Stimulated activated CD8-positive, alpha-beta memory T cell treated with anti-CD3 and anti-CD28 coated beads, Interleukin-15, amount 100 ng/mL, for 4 hours (primary cell): ENCODE results near the gene PTMA.
"Not testable (repeated sequence)": the region's sequence is repeated elsewhere in the genome, so short reads cannot be mapped to it uniquely, and the experiment has no call there.

Experiments used
- DNase-seq, 2 donors: peaks; one replicate each; pipeline ENCODE4 v3.0.0-alpha.2; 2020; ENCODE audit warnings: low read depth in 2 of 2

The PTMA gene

GRCh38 chr2:231707927-231708772, at the start of gene PTMA:
PTMA (plus strand) TSS chr2:231708525; CDS start chr2:231708707, 182 bp downstream.
- DNase-seq = peak; percentile 99 to 100

DNA sequence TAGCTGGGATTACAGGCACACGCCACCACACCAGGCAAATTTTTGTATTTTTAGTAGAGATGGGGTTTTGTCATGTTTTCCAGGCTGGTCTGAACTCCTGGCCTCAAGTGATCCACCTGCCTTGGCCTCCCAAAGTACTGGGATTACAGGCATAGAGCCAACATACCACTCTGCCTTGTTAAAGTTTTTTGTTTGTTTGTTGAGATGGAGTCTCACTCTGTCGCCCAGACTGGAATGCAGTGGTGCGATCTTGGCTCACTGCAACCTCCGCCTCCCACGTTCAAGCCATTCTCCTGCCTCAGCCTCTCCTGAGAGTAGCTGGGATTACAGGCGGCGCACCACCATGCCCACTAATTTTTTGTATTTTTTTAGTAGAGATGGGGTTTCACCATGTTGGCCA, 48.3 kb upstream of the PTMA start:
- DNase-seq = not testable (repeated sequence)

- no peak for DNase-seq
Observed at GRCh38 chr2:231660860-231661259, 47.5 kb upstream of the PTMA start.

DNA sequence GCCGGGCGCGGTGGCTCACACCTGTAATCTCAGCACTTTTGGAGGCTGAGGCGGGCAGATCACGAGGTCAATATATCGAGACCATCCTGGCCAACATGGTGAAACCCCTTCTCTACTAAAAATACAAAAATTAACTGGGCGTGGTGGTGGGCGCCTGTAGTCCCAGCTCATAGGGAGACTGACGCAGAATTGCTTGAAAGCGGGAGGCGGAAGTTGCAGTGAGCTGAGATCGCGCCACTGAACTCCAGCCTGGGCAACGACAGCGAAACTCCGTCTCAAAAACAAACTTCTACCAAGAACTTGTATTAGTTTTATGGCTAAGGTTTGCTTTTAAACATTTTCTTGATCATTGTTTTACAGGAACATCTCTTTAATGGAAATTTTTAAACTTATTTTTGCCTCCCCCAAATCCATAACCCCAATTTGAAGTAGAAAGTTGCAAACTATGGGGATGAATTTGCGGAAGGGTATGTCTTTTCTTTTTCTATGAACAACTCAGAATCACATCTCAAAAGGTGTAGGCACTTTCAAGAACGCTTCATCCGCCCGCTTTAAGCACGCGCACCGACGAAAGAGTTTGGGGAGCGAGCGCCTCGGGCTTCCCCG, 46.8 kb upstream of the PTMA start:
- no peak for DNase-seq

GRCh38 chr2:231662028-231662810, 46.1 kb upstream of the PTMA start:
- peak; percentile 86 to 93 for DNase-seq

GRCh38 chr2:231662811-231663457, 45.4 kb upstream of the PTMA start:
- DNase-seq = no peak

GRCh38 chr2:231663458-231664212, 44.7 kb upstream of the PTMA start:
- no peak for DNase-seq

- no peak for DNase-seq
Observed at GRCh38 chr2:231664727-231665126, 43.6 kb upstream of the PTMA start.

DNA sequence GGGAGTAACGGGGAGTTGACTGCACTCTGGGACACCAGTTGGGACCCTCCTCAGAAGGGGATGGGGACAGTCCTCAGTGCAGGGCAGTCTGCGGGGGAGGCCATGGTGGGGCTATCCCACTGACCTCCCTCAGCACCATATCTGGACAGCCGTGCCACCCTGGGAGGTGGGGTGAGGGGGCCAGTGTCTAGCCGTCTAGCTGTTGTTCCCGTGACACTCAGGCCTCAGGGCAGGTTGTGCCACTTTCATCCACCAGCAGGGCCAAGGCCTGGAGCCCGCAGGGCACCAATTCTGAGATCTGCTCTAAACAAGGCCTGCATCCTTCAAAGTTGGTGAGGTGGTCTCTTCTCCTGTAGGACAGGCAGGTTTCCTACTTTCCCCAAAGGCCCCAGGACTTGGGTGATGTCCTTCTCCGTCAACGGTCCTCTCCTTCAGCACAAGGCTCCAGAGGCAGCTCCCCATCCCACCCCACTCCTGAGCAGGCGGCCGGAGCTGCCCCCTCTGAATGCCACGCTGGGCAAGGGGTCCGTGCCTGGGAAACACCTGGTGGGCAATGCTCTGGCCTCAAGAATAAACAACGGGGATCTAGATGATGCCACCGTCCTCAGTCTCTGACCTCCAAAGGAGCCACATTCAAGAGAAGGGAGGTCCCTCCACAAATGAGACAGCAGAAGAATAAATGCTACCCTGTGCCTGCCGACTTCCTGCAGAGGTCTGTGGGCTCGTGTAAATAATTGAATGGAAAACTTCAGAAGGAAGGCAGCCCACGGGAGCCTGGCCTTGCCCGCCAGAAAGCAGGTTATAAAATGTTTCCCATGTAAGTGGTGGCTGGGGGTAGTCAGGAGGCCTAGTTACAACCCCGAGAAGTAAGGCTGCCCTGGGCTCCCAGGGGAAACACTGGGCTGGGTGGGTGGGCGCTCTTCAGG, 42.8 kb upstream of the PTMA start:
- no peak for DNase-seq

DNA sequence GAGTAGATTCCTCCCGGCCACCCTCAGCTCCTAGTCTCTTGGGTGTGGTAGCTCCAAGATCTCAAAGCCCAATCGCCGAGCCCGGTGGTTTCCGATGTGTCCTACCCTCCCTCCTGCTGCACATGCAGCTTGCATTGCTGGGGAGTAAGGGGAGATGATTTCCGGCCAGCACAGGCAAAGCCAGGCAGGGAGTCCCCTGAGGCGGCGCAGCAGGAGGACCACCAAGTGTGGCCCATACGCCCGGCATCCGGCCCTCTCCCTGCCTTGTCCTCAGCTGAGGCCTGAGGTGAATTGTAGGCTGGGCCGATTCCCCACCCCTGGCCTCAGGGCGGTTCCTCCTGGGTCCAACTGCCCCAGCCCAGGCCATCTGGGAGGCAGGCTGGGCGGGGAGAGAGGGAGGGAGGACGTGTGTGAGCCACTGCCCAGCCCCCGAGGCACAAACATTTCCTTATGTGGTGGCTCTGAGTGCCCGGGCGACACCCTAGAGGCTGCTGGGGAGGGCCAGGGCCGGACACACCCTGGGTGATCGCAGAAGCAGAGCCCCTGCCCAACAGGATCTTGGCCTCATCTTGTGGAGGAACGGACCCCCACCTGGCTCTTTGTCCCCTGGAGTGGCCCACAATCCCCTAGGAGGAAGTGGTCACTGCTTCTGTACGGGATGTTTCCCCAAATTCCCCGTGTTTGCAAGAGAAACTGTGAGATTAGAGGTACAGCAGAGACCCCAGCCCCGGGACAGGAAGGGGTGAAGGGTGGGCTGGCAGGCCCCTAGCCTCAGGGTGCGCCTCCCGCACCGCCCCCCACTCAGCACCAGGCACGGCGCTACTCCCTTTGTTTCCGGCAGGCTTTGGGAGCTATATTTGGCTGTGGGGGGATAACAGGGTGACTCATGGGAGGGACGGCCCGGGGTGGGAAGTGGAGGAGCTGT, 41.9 kb upstream of the PTMA start:
- DNase-seq = no peak

- DNase-seq = no peak
Observed at GRCh38 chr2:231667096-231667427, 41.3 kb upstream of the PTMA start.

- no peak for DNase-seq
Observed at GRCh38 chr2:231667496-231667895, 40.8 kb upstream of the PTMA start.

DNA sequence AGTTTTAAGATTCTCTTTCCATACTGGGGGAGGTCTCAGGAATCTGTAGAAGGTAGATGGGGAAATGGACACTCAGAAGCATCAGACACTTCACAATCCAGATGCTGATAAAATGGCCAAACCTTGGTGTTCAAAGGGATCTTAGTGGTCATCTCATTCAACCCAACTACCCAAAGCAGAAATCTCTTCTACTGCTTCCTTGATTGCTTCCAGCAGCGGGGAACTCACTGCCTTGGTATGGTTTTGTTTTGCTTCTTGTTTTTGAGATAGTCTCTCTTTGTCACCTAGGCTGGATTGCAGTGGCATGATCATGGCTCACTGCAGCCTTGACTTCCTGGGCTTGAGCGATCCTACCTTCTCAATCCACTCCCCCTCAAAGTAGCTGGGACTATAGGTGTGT, 39.3 kb upstream of the PTMA start:
- DNase-seq = no peak

DNA sequence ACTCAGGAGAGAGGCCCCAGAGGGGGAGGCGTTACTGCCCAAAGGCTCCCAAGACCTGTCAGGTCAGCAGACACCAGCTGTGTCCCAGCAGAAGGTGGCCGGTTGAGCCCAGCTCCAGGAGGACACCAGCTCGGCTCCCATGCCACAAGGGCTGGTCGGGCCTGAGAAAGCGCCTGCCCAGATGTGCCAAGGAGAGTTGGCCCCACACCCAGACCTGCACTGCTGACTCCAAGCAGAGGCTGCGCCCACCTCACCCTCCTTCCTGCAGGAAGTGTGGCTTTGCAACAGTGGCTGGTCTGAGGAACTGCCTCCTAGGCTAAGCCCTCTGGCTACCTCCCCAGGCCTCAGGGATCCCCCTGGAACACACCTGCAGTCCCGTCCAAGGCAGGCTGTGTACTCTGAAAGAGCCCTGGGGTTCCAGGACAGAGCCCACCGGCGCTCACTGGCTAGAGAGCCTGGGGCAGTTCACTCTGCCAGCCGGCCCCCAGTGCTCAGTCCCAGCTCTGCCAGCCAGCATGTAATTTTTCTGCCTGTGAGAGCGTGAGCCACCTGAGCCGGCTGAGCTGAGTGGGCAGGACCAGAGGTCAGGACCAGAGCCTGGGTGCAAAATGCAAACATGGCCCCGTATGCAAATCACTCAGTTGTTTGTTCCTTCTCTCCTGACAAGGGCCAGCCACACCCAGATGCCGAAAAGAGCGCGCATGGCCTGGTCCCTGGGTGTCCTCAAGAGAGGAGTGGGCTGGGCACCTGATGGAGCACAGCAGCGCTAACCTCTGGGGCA, 36.9 kb upstream of the PTMA start:
- DNase-seq = no peak

DNA sequence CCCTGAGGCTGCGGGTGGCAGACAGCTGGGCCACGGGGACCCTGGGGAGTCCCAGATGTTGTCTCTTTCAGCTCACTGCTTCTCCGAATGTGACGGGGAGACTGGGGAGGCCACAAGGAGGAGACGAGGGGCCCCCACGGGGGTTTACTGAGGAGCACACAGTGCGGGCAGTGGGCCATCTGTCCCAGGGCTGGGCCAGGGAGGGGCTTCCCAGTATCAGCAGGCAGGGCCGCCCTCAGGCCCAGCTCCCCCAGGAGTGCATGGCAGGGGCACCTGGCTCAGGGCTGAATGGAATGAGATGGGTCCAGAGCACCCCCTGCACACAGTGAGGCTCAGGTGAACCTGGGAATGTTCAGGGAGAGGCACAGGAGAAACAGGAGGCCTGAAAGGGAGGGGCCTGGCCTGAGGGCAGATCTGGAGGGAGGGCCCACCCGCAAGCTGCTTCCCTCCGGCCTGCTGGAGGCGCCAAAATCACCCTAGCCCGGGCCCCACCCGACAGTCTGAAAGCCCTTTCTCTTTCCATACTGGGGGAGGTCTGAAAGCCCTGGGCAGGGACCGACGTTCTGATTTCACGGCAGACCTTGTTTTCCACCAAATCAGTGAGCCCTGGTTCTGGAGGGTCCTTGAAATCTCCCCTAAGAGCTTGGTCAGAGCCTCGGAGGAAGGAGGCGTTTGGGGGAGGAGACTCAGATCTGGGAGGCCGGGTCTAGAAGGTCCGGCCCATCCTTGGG, 35.5 kb upstream of the PTMA start:
- DNase-seq = no peak

DNA sequence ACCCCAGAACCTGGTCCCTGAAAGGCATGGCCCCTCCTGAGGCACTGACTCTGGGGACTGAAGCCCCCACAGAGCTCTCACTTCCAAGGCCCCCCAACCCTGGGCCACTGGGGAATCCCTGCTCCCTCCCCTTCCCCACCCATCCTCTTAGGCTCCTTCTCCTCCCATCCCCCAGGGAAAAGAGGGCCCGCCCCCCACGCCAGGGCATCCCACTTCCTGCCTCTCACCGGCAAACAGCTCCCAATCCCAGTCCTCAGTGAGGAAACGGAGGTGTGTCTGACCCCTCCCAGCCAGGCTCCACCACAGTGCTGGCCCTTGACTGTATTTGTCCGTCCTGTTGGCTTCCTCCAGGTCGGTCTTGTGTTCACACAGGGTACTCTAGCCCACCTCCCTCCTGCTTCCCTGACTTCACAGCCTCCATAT, 35.0 kb upstream of the PTMA start:
- no peak for DNase-seq

DNA sequence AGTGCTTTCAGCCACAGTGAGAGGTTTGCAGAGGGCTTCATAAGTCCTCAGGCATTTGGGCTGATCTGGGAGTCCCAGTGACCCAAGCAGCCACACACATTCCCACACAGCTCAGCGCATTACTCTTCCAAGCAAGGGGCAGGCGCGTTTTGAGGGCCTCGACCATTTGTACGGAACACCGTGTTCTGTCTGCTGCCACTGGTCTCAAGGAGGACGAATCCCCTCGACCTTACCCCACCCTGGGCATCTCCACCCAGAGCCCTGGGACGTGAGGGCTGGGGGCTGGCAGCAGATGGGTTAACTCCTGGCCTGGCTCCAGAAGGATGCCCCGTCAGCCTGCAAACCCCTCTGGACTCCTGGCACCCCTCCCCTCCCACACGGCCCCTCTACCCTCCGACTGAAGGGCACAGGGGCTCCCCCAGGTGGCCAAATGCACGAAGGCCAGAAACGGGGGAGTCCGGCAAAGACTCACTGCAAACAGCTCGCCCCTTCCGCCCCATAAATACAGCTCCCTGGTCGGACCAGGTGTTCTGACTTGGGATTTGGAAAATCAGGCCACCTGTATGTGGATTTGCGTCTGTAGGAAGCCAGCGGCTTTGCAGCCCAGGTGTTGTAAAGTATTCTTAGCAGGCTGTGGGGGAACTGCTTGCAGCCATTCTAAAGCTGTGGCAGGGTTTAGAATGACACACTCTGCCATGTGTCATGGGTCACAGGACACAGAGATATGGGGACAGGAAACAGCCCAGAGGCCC, 33.6 kb upstream of the PTMA start:
- DNase-seq = no peak
